Daoy (cell line): Measurements from ENCODE around the gene SERP2. TPM values are rescaled to one million over a fixed set of nuclear protein-coding genes. Genes with fewer than 3 reads are reported as not detected.
"Not testable (repeated sequence)": the region's sequence is repeated elsewhere in the genome, so short reads cannot be mapped to it uniquely, and the experiment has no call there.

Experiments used
- DNase-seq: peaks from one replicate; pipeline ENCODE4 v3.0.0-alpha.2; 2015; ENCODE audit warnings: low read depth
- total RNA-seq: library from RNA; depleted of rRNA; stranded (reverse); fragments of >200 nt; shearing (Covaris generic); gene quantifications from 2 replicates; pipeline ENCODE4 v1.2.3, GENCODE V29; 2014; rRNA removed

The SERP2 gene
- total RNA-seq = 1.9 and 4.1 TPM in 2 replicates

DNA sequence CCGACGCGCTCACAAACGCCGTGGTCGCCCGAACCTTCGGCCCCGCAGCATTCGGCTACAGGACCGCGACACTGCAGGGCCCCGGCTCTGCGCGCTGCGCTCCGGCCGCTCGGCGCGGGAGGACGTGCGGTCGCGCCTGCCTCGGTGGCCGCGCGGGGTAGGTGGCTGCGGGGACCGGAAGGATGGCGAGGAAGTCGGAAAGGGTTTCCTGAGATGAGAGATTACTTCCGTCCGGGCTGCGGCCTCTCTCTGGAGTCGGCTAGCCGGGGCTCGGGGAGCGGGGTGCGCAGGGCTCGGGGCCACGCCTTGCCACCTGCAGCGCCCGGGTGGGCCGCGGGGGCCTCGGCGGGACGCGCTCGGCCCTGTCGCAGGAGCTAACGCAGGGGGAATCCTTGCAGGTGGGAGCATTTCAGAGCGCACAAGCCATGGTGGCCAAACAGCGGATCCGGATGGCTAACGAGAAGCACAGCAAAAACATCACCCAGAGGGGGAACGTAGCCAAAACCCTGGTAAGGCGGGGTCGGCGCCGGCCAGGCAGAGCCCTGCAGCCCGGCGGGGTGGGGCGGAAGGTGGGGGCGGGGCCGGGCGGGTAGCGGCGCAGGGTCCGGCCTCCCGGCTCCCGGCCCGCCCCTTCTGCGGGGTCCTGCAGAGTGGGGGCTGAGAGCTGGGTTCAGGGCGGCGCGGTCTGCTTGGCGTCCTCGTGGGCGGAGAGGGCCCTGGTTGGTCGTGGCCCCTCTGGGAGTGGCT lies at the start of gene SERP2:
TSS of gene SERP2 (plus strand) at position 224 of the 747 bp plus-strand sequence. CDS start at position 426, 202 bp downstream.
- DNase-seq = no peak

DNA sequence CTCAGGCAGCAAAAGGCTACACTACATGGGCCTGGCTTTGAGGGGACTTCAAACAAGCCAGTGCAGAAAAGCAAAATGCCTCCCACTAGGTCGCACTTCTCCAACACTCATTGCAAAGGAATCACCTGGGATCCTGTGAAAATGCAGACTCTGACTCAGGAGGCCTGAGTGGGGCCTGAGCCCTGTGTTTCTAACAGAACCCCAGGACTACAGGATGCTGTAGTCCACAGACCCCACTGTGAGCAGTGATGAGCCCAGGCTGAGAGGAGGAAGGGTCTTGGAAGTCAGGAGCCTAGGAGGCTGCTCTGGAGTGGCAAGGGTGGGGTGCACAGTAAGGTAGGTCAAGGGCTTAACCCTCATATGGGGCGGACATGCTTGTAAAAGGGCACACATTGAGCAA lies 46.7 kb upstream of the SERP2 start:
- DNase-seq = no peak

DNA sequence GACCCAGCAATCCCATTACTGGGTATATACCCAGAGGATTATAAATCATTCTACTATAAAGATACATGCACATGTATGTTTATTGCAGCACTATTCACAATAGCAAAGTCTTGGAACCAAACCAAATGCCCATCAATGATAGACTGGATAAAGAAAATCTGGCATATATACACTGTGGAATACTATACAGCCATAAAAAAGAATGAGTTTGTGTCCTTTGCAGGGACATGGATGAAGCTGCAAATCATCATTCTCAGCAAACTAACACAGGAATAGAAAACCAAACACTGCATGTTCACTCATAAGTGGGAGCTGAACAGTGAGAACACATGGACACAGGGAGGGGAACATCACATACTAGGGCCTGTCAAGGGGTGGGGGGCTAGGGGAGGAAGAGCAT lies 44.6 kb upstream of the SERP2 start:
- DNase-seq = not testable (repeated sequence)

DNA sequence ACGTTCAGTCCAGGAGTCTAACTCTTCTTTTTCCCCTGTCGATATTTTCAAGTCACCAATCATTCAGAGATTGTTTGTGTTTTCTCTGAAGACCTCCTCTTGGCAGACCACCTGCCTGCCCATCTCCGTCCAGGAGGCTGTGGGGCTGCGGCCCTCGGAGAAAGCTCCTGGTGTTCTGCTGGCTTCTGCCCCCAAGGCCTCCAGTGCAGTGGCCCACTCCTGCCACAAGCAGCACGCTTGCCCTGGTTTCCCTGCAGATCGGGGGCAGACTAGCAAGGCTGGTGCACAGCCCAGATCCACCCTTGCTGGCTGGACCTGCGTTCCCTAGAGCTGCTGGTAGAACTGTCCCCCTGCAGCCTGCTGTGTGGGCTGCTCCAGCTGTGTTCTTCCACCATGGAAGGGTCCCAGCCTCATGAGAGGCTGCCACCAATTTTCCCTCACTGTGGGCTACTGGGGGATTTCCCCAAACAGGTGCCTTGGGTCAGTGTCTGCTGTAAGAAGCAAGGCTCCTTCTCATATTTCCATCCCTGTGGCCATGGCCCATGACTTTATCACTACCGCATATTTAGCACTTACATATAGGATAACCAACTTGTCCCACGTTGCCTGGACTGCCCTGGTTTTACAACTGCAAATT lies 43.6 kb upstream of the SERP2 start:
- DNase-seq = no peak

DNA sequence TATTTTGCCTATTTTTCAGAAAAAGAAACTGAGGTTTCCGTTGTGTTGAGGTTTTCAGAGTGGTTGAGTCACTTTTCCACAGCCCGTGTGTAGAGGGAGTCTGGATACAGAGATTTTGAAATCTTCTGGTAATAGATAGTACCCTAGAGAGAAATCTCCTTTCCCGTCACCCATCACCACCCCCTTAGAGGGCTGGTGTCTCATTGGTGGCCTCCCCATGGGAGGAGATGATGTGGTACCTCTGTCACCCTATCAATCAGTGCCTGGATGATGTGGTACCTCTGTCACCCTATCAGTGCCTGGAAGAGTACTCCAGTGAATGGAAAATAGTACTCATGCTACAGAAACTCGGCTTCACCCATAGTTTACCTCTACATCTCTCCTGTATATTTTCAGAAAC lies 42.2 kb upstream of the SERP2 start:
- DNase-seq = no peak

DNA sequence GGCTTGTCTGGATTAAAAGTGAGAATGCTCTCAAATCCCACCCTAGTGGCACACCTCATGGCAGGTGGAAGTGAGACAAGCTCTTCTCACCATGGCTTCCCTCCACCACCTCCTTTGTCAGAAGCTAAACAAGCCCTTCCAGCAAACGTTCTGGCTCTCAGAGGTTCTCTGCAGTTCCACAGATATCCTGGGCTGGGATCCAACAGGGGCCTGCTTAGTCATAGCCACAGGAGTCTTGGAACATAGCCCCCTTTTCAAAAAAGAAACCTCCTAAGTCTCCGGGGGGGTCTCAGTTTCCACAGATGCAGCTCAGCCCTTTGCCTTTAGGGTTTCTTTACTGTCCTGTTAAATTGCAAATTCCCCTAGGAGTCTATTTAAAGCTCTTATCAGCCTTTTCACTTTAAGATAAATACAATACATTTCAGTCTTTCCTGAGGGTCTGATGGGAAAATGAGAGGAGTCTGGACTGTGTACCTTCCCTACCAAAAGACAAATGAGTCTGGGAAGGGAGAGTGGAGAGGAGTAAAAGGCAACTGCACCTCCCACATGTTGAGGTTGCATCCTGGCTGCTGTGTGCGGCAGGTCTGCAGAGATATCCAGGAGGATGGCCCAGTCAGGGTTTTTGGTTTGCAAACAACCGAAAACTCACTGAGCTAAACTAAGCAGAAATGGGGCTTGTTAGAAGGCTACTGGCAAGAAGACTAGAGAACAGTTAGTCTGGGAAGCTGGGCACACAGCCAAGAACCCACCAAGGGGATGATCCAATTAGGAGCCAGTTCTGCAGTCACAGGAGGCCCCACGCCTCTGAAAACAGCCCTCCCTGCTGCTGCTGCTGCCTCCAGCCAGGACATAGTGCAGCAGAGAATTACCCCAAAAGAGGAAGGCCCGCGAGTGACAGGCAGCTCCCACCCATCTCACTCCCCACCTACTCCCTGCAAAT lies 41.4 kb upstream of the SERP2 start:
- peak; percentile 84 for DNase-seq

DNA sequence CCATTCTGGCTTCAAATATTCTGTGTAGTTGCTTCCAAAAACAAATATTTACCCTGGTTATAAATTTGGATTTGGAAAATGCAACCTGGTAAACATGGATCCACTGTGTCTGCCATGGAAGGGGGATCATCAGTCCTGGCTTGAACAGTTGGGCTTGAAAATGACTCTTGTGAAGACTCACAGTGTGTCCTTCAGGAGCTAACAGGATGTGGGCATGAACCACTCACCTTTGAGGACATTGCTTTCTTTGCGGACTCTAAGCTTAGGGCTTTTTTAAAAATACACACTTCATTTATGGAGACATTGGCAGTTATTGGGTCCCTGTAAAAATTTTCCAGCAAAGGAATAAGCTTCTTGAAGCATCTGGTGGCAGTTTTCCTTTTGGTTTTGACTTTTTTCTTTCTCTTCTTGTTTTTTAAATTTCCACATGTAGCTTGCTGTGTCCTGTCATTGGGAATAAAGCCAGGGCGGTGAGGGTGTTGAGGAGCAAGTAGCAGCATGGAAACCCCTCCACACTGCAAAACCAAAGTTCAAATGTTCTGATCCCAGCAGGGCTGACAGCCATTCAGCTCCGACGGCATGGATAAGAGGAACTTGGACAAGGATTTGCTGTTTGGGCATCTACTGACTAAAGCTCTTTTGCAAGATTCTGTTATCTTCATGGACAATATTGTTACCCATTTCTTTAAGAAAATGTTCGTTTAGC lies 39.5 kb upstream of the SERP2 start:
- DNase-seq = no peak

DNA sequence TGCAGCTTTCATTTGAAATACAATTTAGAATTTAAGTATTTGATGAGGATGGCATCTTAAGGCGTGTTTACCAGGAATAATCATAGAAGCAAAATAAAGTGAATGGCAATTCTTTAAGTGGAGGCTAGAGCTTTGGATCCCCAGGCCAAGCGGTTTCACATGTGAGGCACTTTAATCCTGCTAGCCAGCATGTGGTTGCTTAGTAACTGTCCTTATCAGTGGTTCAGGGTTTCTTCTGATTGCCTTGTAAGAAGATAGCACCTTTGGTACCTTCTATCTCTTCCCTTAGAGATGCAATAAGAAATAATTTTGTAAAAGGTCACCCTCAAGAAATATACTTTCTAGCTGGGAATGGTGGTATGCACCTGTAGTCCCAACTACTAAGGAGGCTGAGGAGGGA lies 38.9 kb upstream of the SERP2 start:
- no peak for DNase-seq

DNA sequence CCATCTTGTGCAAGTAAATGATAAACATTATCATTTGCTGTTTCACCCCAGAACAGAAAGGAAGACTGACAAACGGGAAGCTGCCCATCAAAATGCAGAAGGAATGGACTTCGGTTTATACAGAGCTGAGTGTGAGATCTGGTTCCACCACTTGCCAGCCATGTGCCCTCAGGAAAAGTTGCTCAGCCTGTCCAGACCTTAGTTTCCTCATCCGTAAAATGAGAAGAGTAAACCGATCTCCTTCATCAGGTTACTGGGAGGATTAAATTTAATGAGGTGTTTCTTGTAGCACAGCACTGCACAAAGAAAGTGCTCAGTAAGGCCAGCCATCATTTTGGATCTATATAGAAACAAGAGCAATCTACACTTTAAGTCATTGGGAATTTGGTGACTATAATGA lies 36.7 kb upstream of the SERP2 start:
- DNase-seq = no peak

DNA sequence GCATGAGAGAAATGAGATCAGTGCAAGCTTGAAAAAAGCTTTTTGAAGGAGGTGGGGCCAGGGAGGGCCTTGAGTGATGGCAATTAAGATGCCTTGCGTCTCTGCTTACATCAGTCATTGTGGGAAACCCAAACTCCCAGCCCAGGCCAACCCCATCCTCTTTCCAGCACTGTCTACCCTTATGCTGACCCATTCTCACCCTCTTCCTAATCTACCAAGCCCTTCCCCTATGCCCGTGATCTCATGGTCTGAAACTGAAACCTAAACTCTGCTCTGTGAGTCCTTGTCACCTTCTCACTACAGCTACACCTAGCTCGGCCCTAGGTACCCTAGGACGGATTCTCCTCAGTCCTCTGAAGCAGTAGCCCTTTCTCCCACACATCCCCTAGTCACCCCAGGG lies 36.0 kb upstream of the SERP2 start:
- DNase-seq = no peak

DNA sequence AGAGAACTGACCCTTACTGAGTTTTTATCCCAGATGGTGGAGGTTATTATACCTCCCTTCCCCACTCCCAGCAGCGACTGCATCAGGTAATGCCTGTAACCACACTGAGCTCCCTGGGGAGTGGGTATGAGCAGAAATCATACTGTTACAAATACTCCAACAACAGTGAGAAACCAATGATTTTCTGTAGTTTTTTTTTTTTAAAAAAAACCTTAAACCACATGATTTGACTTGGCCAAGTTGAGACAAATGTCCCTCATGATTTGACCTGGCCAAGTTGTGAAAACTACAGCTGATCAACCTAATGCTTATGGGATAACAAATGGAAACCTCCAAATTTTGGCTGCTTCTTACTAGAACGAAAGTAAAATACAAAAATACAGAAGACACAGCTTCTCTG lies 33.1 kb upstream of the SERP2 start:
- no peak for DNase-seq

DNA sequence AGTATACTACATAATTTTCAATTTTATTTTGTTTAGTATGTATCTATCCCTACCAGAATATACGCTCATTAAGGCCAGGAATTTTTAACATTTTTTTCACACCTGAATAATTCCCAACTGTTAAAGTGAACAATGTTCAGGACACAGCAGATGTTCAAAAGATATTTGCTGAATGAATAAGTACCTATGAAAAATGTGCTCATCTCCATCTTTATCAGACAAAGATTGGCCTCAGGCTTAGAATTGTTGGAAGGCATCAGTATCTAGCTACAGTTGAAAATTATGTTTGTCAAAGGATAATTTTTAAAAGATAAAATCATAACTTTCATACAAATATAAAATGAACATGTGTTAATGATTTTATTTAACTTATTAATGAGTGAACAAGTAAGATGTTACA lies 30.9 kb upstream of the SERP2 start:
- DNase-seq = no peak

DNA sequence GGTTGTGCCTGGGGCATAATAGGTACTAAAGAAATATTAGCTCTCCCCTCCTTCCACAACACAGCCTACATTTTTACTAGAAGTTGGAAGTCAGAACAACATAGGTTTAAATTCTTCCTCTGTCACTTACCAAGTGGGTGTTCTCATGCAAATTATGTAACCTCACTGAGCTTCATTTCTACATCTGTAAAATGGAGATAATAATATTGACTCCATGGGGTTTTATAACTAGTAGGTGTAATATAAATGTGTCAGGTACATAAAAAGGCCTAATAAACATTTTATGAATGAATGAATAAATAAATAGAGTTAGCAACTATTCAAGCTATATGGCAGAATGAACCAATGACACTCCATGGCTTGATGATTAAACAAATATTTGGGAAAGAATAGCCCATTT lies 27.1 kb upstream of the SERP2 start:
- DNase-seq = no peak

DNA sequence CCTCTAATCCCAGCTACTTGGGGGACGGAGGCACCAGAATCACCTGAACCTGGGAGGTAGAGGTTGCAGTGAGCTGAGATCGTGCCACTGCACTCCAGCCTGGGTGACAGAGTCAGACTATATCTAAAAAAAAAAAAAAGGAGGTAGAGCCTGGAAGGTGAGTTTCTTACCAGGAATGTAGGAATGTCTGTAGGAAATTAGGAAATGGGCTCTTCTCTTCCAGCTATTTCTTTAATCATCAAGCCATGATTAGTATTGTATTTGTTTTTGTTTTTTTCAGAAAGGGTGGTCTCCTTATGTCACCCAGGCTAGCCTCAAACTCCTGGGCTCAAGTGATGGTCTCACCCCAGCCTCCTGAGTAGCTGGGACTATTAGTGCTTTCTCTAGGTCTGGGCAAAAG lies 26.3 kb upstream of the SERP2 start:
- DNase-seq = no peak

DNA sequence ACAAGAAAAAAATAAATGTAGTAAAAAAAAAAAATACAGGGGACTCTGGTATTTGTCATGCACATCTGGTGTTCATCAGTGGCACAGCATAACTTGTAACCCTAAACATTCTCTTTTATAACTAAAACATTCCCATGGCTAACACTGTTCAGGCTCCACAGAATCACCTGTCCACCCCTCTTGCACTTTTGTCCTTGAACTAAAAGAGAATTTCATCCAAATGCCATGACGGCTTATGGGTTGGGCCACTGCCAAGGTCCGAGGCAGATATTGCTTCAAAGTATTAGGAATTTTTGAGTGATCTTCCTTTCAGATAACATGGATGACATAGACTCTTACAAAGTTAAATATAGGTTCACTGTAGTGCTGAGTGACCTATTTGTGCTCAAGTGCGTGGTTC lies 25.7 kb upstream of the SERP2 start:
- DNase-seq = no peak

DNA sequence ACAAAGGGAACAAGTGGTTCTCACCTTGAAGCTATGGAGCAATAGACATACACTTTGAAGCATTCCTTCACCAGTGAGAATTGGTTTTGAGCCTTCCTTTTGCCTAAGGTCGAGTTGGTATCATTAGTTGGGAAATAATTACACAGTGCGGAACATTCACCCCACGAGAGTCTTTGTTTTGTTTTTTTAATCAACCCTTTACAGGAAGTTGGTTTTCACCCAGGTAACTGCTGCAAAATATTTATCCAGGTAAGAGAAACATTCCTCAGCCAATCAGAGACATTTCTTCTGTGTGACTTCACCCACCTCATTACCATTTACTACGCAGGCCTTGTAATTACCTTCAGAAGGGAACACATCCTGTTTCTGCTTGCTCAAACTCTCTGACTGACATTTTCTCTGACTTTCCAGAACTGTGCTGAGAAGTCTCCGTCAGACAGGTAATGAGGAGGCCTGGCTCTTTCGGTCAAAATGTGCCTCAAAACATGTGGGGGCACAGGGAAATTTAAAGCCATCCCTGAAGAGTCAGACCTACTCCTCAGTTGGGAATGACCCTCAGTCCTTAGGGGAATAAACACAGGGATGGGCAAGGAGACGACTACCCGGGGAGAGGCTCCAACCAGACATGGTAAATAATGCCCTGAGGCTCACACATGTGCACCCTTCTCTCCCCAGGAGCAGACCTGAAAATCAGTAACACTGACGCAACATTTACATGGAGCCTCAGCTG lies 22.7 kb upstream of the SERP2 start:
- no peak for DNase-seq

DNA sequence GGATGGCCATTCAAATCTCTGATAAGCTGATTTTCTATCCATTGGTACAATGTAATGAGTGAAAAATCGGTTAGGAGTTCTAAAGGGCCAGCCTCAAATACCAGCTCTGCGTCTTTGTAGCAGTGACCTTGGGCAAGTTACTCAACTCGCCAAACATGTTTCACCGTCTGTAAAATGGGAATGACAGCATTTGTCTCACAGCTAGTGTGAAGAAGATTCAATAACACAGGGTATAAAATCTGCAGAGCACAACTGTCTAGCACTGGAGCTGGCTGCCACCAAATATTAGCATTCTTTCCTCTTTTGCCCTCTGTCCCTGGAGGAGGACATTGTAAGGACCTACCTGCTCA lies 22.1 kb upstream of the SERP2 start:
- DNase-seq = no peak

DNA sequence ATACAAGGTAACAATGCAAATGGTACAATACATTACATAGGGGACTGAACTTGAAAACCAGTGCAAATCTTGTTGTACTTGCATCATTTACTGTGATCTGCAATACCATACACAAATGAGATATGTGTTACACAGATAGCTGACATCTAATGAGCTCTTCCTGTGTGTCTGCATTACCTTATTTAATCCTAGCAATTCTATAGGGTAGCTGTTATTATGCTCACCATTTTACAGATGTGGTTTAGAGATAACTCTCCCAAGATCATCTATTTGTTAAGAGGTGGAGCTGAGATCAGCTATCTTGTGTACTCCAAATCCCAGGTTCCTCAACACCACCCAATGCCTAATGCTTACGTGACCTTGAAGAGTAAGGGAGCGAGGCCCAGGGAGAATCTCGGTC lies 21.4 kb upstream of the SERP2 start:
- no peak for DNase-seq

DNA sequence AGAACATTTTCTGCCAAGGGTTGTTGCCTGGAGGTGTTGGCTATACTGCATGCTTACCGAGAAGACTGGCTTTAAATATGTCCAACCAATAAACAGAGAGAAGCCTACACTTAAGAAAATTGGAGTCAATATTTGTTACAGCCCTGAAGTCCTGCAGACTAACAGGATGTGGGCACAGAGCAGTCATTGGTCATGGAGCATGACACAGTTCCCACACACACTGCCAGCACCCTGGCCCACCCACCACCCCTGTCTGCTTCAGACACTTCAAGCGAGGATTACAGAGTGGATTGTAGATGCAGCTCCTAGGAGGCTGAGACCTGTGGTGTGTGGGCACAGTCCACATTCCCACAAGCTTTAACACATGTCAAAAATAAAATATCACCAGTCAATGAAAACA lies 21.0 kb upstream of the SERP2 start:
- peak; percentile 67 for DNase-seq

DNA sequence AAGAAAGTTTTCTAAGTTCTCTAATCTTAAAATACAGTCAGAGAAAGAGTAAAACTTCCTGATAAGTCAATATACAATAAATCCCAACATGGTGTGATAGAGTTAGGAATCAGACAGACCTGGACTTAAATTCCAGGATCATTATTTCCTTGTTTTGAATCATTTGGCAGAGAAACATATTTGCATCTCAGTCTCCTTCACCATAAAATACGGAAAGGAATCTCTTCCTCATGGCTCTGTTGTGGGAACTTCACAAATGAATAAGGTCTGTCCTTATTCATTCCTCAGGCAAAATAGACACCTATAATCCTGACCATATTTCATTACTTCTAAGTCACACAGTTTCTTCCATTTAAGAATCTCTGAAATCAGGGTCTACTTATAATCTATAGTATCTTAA lies 19.3 kb upstream of the SERP2 start:
- no peak for DNase-seq

DNA sequence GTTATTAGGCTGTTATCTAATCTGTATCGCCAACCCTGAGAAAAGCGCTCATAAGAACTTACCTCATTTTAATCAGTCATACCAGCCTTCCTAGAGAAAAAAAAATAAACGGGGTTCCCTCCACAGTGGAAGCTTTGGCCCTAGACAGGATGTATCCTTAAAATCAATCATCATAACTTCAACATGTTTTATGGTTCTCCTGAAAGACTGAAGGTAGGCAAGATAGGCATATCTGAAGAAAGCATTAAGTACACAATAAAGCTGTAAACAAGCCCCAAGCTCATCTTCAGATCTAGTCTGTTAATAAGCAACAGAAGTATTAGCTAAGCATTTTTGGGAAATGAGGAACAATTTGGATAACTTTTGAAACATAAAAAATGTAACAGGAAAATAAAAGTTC lies 18.7 kb upstream of the SERP2 start:
- no peak for DNase-seq
